K562 (cell line): ENCODE data around the gene RNF151. TPM values are rescaled to one million over a fixed set of nuclear protein-coding genes. Genes with fewer than 3 reads are reported as not detected.

Experiments used
- DEAF1 ChIP-seq: fragments of 450-650 bp; formaldehyde crosslinking; IDR thresholded peaks from 2 replicates; pipeline ENCODE4 v1.4.0; 2020; ENCODE audit warnings: mild to moderate bottlenecking, moderate library complexity
- ETV1 ChIP-seq: fragments of 450-650 bp; conservative IDR thresholded peaks from 2 replicates; pipeline ENCODE4 v1.6.1; 2016; ENCODE audit warnings: missing genetic modification characterization, control low read depth, low read depth, missing compliant biosample characterization
- ILF3 ChIP-seq: fragments of 450-650 bp; IDR thresholded peaks from 2 replicates; pipeline ENCODE4 v1.6.1; 2018; ENCODE audit warnings: antibody characterized with exemption, mild to moderate bottlenecking, moderate library complexity, borderline replicate concordance
- MAFF ChIP-seq: IDR thresholded peaks from 2 replicates; pipeline ENCODE4 v1.6.1; 2012; ENCODE audit warnings: low read length, improper control_type of control experiment
- PHF8 ChIP-seq: fragments of 200-600 bp; sonication (generic); IDR thresholded peaks from 2 replicates; pipeline ENCODE4 v1.6.1; 2012; ENCODE audit warnings: mixed run types, mild to moderate bottlenecking, inconsistent platforms, low read length, moderate library complexity, borderline replicate concordance
- POLR2G ChIP-seq: fragments of 200-400 bp; formaldehyde crosslinking; IDR thresholded peaks from 2 replicates; pipeline ENCODE4 v1.6.1; 2017; ENCODE audit warnings: low read depth, mild to moderate bottlenecking, antibody characterized with exemption, low read length, moderate library complexity
- REST ChIP-seq, 2 experiments: fragments of 450-650 bp; formaldehyde crosslinking in 1 of 2; IDR thresholded peaks; 2 replicates each; pipeline versions ENCODE4 v1.4.0 to v1.6.1; 2014 to 2020; ENCODE audit warnings: mild to moderate bottlenecking in 2 of 2, borderline replicate concordance in 1 of 2, low read depth in 1 of 2
- RUNX1 ChIP-seq: sonication (generic); IDR thresholded peaks from 2 replicates; pipeline ENCODE4 v1.6.1; 2016; ENCODE audit warnings: antibody characterized with exemption, low read depth
- TAF9B ChIP-seq: fragments of 450-650 bp; IDR thresholded peaks from 2 replicates; pipeline ENCODE4 v1.6.1; 2018; ENCODE audit warnings: mild to moderate bottlenecking; ENCODE audit not compliant: partially characterized antibody
- THAP12 ChIP-seq: fragments of 250-450 bp; sonication (Bioruptor Pico); IDR thresholded peaks from 2 replicates; pipeline ENCODE4 v1.9.0; 2021; ENCODE audit warnings: mild to moderate bottlenecking, inconsistent platforms
- TOE1 ChIP-seq, 2 experiments: fragments of 450-650 bp in 1 of 2; sonication (generic) in 1 of 2; formaldehyde crosslinking in 1 of 2; IDR thresholded peaks; 2 replicates each; pipeline versions ENCODE4 v1.7.1 to v1.8.0; 2016 to 2022; ENCODE audit warnings: borderline replicate concordance in 2 of 2, mild to moderate bottlenecking in 2 of 2, antibody characterized with exemption in 1 of 2, inconsistent platforms in 1 of 2, low read depth in 1 of 2, missing genetic modification reagents in 1 of 2, moderate library complexity in 1 of 2
- ZNF354B ChIP-seq: fragments of 250-450 bp; sonication (Bioruptor Pico); IDR thresholded peaks from 2 replicates; pipeline ENCODE4 v1.4.0; 2020
- ZNF507 ChIP-seq: conservative IDR thresholded peaks from 2 replicates; pipeline ENCODE4 v1.6.1; 2017; ENCODE audit warnings: missing genetic modification characterization, missing compliant biosample characterization
- polyA plus RNA-seq, 8 experiments: library from polyadenylated mRNA; depleted of rRNA in 4 of 8; stranded (reverse) in 5 of 8; unstranded in 3 of 8; fragments of >200 nt; fragmentation: Nextera tagmentation in 2 of 8; fragmentation: Illumina TruSeq in 1 of 8; extraction: Ambion mirVana in 2 of 8; extraction: Trizol in 1 of 8; gene quantifications; 2 replicates each; pipeline versions ENCODE4 v1.2.1 to v1.2.3, GENCODE V29; 2011 to 2014; ENCODE audit warnings: inconsistent platforms in 1 of 8, missing spikeins in 1 of 8
- total RNA-seq, 7 experiments: library from RNA; depleted of rRNA in 6 of 7; stranded (reverse); fragments of >200 nt in 6 of 7; fragmentation: Illumina TruSeq in 2 of 7; extraction: Trizol in 2 of 7; gene quantifications; 2 replicates each; pipeline versions ENCODE4 v1.2.1 to v1.2.3, GENCODE V29; 2011 to 2021; ENCODE audit warnings: low replicate concordance in 1 of 7

Gene RNF151
- total and polyA plus RNA-seq, 9 of the 15 experiments (the other 6 are each of a cell fraction or from before 2014, with no cell fraction given) = not detected

- TF ChIP-seq REST (IDR thresholded peaks at IDR 0.05; ENCODE audit: borderline replicate concordance) (peak; percentile 94), REST (CRISPR knock-in tag; IDR thresholded peaks at IDR 0.05; ENCODE audit: low read depth) (no peak), THAP12 (peak; percentile 58; the same call in 1 of the 2 replicates), TOE1 (IDR thresholded peaks at IDR 0.05; ENCODE audit: borderline replicate concordance) (no peak), TOE1 (CRISPR knock-in tag; IDR thresholded peaks at IDR 0.05; ENCODE audit: borderline replicate concordance, low read depth) (no peak), PHF8 (peak; percentile 71; the same call in 1 of the 2 replicates), ETV1 (tag) (no peak), ZNF354B (no peak), ZNF507 (tag) (no peak), DEAF1 (CRISPR knock-in tag) (peak; percentile 88), TAF9B (no peak), RUNX1 (no peak), POLR2G (peak; percentile 85), MAFF (no peak), ILF3 (no peak; the same call in 1 of the 2 replicates)
Observed at GRCh38 chr16:1929578-1930337, 36.9 kb upstream of the RNF151 start (continued).
